Central memory CD4-positive, alpha-beta T cell (primary cell): Measurements from ENCODE around the gene CDRT15.
"Not testable (repeated sequence)": the region's sequence is repeated elsewhere in the genome, so short reads cannot be mapped to it uniquely, and the experiment has no call there.

Experiments
- DNase-seq: peaks from one replicate; pipeline ENCODE4 v3.0.0; 2022
- total RNA-seq, 3 experiments: gene quantifications; one replicate each; lab custom pipeline; 2026; lab: John Stamatoyannopoulos, UW

CDRT15 gene
- 0 reads per million in 3 experiments for total RNA-seq

- DNase-seq, result not testable (repeated sequence)
Observed at GRCh38 chr17:14236762-14237161, at the start of gene CDRT15. TSS of gene CDRT15 (minus strand) at chr17:14236862. CDS start at chr17:14236833, 29 bp downstream.

DNA sequence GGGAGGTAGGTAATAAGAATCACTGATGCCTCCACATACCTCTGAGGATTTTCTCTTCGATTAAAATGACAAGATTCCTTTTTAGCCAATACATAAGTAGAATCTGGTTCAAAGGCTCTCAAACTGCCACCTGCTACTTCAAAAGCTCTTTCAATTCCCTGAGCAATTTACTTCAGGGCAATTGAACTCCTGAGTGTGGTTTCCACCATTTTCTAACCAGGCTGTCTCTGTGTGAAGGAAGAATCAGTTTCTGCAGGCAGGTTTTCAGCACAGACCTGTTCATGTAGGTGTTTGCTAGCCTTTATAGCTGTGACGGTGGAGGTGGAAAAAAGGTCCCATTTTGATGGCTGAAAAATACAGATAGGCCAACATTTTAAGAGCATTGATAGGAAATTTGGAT is 46.1 kb upstream of the CDRT15 start:
- no peak for DNase-seq

GRCh38 chr17:14281530-14281929 is 44.9 kb upstream of the CDRT15 start:
- no peak for DNase-seq

- no peak for DNase-seq
Observed at GRCh38 chr17:14276535-14277250, 40.0 kb upstream of the CDRT15 start.

DNA sequence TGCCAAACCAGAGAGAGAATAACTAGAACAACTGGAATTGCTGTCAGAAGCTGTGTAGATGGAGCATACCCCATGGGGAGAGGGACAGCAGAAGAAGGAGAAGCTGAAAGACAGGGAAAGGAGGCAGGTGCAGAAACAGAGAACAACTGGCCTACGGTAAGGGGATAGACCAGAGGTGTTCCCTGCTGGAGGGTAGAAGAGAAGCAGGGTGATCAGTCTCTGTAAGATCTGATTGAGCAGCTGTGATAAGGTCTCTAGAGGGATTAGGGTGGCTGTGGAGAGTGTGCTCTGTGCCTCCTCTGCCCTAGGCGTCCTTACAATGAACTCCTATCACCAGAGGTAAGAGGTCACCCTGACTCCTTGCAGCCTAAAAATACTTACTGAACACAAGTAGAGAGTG is 33.8 kb upstream of the CDRT15 start:
- DNase-seq, result no peak

DNA sequence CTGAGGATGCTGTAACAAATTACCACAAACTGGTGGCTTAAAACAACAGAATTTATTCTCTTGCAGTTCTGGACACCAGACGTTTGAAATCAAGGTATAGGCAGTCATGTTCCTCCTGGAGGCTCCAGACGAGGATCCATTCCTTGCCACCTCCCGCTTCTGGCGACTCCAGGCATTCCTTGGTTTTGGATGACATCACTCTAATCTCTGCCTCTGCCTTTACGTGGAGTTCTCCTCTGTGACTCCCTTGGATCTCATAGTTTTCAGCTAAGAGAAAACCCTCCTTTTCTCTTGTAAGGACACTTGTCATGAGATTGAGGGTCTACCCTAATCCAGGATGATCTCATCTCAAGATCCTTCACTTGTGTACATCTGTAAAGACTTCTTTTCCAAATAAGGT is 32.8 kb upstream of the CDRT15 start:
- no peak for DNase-seq

- no peak for DNase-seq
Observed at GRCh38 chr17:14268264-14268663, 31.6 kb upstream of the CDRT15 start.

GRCh38 chr17:14261406-14261805 is 24.7 kb upstream of the CDRT15 start:
- no peak for DNase-seq

- DNase-seq, result no peak
Observed at GRCh38 chr17:14245629-14246028, 9.0 kb upstream of the CDRT15 start.

- no peak for DNase-seq
Observed at GRCh38 chr17:14245002-14245401, 8.3 kb upstream of the CDRT15 start.

GRCh38 chr17:14239271-14239670 is 2.6 kb upstream of the CDRT15 start:
- DNase-seq, result not testable (repeated sequence)

GRCh38 chr17:14236032-14236431 is 630 bp downstream of the CDRT15 start:
- DNase-seq, result not testable (repeated sequence)

DNA sequence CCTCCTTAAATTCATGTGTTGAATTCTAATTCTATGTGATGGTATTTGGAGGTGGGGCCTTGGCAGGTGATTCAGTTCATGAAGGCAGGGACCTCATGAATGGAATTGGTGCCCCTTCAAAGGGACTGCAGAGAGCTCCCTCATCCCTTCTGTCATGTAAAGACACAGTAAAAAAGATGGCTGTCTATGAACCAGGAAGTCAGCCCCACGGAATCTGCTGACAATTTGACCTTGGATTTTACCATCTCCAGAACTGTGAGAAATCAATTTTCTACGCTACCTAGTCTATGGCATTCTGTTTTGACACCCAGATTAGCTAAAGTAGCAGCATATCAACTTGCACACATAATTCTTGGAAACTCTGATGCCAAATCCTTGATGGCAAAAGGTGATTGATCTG is 1.6 kb downstream of the CDRT15 start:
- not testable (repeated sequence) for DNase-seq

DNA sequence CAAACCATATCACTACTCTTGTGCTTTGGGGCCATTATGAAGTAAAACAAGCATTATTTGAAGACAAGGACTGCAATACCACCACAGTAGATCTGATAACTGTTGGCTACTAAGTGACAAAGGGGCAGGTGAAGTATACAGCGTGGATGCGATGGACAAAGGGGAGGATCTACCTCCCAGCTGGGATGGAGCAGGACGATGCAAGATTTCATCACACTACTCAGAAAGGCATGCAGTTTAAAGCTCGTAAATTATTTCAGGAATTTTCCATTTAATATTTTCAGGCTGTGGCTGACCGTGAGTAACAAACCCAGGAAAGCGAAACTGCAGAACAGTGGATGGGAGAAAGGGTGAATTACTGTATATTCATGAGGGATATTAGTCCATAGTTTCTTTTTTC is 5.5 kb downstream of the CDRT15 start:
- not testable (repeated sequence) for DNase-seq

- no peak for DNase-seq
Observed at GRCh38 chr17:14228903-14229302, 7.8 kb downstream of the CDRT15 start.

- DNase-seq, result no peak
Observed at GRCh38 chr17:14227052-14227451, 9.6 kb downstream of the CDRT15 start.

DNA sequence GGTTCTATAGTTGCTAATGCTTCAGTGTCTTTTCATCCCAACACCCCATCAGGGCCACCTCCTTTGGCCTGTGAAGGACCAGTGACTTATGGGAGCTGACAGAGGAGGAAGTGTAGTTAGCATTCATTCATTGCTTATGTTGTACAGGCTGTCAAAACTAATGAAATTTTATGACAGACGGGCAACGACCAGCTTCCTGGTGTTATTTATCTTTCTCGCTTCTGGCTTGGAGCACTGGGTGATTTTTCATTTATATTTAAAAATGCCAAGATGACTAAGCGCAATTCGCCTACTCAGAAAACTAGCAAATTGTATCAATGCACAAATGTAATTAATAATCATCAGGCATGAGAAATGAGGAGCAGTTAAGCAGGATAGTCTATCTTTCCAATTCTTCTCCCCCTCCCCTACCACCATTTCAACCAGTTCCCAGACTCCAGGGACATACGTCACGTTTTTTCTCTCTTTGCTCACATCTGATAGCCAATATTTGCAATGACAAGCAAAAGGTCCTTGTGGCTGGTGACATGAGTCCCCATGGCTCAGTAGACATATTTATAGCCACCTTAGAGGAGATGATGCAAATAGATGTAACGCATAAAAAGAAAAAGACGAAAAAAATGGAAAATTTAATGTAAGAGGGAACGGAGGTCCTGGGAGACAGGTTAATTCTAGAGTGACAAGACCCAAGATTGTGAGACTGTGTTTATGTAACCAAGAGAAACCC is 11.2 kb downstream of the CDRT15 start:
- DNase-seq, result no peak

DNA sequence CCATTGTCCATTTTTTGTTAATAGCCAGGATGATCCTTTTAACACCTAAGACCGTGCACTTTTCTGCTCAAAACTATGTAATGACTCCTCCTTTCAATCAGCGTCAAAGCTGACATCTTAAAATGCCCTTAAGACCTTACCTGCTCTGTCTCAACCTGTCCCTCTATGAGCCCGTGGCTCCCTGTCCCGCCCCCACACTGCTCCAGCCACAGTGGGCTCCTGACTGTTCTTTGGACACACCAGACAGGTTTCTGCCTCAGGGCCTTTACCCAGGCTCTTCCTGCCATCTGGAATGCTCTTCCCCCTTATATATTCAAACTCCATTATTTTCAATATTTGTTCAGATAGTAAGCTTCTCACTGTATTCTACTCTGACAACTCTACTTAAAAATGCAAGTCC is 14.1 kb downstream of the CDRT15 start:
- no peak for DNase-seq

GRCh38 chr17:14214271-14214670 is 22.4 kb downstream of the CDRT15 start:
- no peak for DNase-seq

DNA sequence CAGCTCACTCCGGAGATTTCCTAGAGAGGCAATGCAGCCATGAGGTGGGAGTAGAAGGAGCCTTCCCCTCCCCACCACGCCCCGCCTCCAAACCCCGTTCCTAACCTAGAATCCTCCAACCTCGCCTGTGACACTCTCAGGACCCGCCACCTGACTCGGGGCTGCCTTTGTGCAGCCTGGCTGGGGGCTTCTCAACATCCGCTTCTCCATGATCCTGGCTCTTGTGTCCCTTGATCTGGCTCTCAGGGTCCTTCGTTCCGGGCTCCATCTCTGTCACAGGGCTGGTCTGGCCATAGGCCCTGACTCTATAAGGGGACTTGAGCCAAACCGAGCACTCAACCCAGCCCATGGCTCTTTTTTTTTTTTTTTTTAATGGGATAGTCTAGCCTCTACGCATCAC is 24.3 kb downstream of the CDRT15 start:
- DNase-seq, result no peak

- DNase-seq, result peak; percentile 28
Observed at GRCh38 chr17:14211801-14212200, 24.9 kb downstream of the CDRT15 start.

DNA sequence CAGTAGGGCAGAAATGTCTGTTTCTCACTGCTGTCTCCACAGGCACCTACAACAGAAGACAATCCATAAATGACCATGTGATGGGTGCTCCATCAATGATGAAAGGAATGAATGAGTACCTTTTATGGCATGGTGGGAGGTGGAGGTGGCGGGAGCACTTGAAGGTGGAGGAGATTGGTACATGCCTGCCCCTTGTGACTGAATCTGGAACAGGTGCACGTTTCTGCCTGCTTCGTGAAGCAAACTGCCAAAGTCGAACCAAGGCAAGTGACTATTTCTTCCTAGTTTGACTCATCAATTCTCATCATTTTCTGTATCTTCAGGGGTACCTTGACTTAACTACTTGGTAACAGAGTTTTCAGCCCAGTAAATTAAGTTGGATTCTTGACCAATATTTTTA is 25.4 kb downstream of the CDRT15 start:
- DNase-seq, result no peak

GRCh38 chr17:14209215-14209614 is 27.4 kb downstream of the CDRT15 start:
- no peak for DNase-seq

DNA sequence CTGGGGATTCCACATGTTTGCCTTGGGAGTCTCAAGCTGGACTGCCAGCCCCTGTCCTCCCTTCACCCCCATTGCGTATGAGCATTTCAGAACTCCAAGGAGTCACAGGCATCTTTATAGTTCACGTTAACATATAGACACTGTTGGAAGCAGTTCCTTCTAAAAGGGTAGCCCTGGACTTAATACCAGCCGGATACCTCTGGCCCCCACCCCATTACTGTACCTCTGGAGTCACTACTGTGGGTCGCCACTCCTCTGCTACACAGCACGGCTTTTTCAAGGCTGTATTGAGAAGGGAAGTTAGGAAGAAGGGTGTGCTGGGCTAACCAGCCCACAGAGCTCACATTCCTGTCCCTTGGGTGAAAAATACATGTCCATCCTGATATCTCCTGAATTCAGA is 28.9 kb downstream of the CDRT15 start:
- no peak for DNase-seq
